ENCODE measurements around the gene SLC24A3.

Gene SLC24A3

GRCh38 chr20:19723813-19724430 is 511.5 kb downstream of the SLC24A3 start:
- no peak for ATAC-seq
- TF ChIP-seq TOX (CRISPR knock-in tag; IDR thresholded peaks at IDR 0.05; ENCODE audit: borderline replicate concordance) (no peak), PPARA (CRISPR knock-in tag; IDR thresholded peaks at IDR 0.05; ENCODE audit: borderline replicate concordance) (no peak), SNAI2 (CRISPR knock-in tag; IDR thresholded peaks at IDR 0.05) (no peak), CSRNP3 (CRISPR knock-in tag; IDR thresholded peaks at IDR 0.05) (no peak), BACH2 (CRISPR knock-in tag; IDR thresholded peaks at IDR 0.05; ENCODE audit: borderline replicate concordance) (no peak)

DNA sequence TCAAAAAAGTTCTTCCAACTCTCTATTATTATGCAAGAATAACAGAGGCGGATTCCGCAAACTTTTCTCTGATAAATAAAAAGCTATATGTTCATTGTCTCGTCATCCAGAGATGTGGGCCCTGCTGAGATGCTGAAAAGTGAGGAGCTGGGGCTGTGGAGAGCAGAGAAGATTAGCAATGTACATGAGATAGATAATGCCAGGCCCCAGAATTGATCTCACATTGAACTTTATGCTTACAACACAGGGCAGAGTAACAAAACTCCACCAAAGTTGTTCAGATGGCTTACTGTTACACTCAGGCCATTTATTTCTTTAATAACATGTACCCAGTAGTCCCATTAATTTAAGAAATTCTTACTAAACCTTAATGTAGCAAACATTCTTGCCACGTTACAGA is 512.9 kb downstream of the SLC24A3 start:
- no peak for ATAC-seq
- TF ChIP-seq, protein P1, sequence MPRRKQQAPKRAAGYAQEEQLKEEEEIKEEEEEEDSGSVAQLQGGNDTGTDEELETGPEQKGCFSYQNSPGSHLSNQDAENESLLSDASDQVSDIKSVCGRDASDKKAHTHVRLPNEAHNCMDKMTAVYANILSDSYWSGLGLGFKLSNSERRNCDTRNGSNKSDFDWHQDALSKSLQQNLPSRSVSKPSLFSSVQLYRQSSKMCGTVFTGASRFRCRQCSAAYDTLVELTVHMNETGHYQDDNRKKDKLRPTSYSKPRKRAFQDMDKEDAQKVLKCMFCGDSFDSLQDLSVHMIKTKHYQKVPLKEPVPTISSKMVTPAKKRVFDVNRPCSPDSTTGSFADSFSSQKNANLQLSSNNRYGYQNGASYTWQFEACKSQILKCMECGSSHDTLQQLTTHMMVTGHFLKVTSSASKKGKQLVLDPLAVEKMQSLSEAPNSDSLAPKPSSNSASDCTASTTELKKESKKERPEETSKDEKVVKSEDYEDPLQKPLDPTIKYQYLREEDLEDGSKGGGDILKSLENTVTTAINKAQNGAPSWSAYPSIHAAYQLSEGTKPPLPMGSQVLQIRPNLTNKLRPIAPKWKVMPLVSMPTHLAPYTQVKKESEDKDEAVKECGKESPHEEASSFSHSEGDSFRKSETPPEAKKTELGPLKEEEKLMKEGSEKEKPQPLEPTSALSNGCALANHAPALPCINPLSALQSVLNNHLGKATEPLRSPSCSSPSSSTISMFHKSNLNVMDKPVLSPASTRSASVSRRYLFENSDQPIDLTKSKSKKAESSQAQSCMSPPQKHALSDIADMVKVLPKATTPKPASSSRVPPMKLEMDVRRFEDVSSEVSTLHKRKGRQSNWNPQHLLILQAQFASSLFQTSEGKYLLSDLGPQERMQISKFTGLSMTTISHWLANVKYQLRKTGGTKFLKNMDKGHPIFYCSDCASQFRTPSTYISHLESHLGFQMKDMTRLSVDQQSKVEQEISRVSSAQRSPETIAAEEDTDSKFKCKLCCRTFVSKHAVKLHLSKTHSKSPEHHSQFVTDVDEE (CRISPR knock-in tag; IDR thresholded peaks at IDR 0.05): no peak
- TF ChIP-seq, protein P2, sequence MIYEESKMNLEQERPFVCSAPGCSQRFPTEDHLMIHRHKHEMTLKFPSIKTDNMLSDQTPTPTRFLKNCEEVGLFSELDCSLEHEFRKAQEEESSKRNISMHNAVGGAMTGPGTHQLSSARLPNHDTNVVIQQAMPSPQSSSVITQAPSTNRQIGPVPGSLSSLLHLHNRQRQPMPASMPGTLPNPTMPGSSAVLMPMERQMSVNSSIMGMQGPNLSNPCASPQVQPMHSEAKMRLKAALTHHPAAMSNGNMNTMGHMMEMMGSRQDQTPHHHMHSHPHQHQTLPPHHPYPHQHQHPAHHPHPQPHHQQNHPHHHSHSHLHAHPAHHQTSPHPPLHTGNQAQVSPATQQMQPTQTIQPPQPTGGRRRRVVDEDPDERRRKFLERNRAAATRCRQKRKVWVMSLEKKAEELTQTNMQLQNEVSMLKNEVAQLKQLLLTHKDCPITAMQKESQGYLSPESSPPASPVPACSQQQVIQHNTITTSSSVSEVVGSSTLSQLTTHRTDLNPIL (CRISPR knock-in tag; IDR thresholded peaks at IDR 0.05; ENCODE audit: low read depth): no peak
- no peak for TF ChIP-seq SNAI2 (CRISPR knock-in tag; IDR thresholded peaks at IDR 0.05)
- TF ChIP-seq ZNF8 (CRISPR knock-in tag; IDR thresholded peaks at IDR 0.05): no peak
- TF ChIP-seq TOX (CRISPR knock-in tag; IDR thresholded peaks at IDR 0.05; ENCODE audit: borderline replicate concordance): no peak
- no peak for TF ChIP-seq BACH2 (CRISPR knock-in tag; IDR thresholded peaks at IDR 0.05; ENCODE audit: borderline replicate concordance)
- TF ChIP-seq OSR1 (CRISPR knock-in tag; IDR thresholded peaks at IDR 0.05): no peak
- no peak for TF ChIP-seq ZFP3 (CRISPR knock-in tag; IDR thresholded peaks at IDR 0.05)
- TF ChIP-seq RARB (CRISPR knock-in tag; IDR thresholded peaks at IDR 0.05): no peak
- no peak for TF ChIP-seq CSRNP3 (CRISPR knock-in tag; IDR thresholded peaks at IDR 0.05)
- TF ChIP-seq ISL1 (CRISPR knock-in tag; IDR thresholded peaks at IDR 0.05): no peak
- no peak for TF ChIP-seq PPARA (CRISPR knock-in tag; IDR thresholded peaks at IDR 0.05; ENCODE audit: borderline replicate concordance)
- no peak for TF ChIP-seq CSDC2 (CRISPR knock-in tag; IDR thresholded peaks at IDR 0.05)
- TF ChIP-seq ZC3H10 (CRISPR knock-in tag; IDR thresholded peaks at IDR 0.05): no peak
- no peak for TF ChIP-seq ARNTL (CRISPR knock-in tag; IDR thresholded peaks at IDR 0.05; ENCODE audit: borderline replicate concordance, low read depth)
- TF ChIP-seq ZFP30 (CRISPR knock-in tag; IDR thresholded peaks at IDR 0.05): no peak
- TF ChIP-seq ZNF70 (CRISPR knock-in tag; IDR thresholded peaks at IDR 0.05): no peak

DNA sequence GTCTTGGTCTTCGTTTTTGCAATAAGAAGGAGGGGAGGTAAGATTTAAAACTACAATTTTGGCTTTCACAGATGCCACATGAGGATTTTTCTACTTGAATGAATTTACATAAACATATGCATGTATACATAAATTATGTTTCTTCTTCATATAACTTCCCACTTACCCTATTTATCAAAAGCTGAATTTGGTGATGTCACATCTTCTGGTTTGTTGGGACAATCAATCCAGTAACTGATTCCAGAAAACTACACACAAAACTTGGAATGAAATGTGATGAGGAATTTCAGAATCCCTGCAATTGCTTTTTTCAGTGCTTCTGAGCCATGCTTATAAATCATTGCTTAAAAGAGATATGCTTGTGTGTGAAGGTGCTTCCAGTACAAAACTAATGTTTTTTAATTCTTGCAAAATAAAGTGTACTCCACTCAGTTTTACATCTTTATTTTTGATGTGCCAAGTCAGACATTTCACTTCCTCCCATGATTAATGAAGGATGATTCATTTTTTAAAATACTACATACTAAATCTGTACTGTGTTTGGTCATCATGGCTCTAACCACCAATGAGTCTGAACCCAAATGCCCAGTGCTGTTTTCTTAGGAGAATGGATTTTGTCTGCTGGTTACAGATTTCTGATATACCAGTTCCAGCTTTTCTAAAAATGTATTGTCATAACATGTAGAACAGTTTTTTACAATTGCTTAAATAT is 513.5 kb downstream of the SLC24A3 start:
- ATAC-seq: peak; percentile 53; the same call in 1 of the 3 replicates
- TF ChIP-seq SNAI2 (CRISPR knock-in tag; IDR thresholded peaks at IDR 0.05): no peak
- TF ChIP-seq, protein P3, sequence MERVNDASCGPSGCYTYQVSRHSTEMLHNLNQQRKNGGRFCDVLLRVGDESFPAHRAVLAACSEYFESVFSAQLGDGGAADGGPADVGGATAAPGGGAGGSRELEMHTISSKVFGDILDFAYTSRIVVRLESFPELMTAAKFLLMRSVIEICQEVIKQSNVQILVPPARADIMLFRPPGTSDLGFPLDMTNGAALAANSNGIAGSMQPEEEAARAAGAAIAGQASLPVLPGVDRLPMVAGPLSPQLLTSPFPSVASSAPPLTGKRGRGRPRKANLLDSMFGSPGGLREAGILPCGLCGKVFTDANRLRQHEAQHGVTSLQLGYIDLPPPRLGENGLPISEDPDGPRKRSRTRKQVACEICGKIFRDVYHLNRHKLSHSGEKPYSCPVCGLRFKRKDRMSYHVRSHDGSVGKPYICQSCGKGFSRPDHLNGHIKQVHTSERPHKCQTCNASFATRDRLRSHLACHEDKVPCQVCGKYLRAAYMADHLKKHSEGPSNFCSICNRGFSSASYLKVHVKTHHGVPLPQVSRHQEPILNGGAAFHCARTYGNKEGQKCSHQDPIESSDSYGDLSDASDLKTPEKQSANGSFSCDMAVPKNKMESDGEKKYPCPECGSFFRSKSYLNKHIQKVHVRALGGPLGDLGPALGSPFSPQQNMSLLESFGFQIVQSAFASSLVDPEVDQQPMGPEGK (CRISPR knock-in tag; IDR thresholded peaks at IDR 0.05; ENCODE audit: borderline replicate concordance): no peak
- TF ChIP-seq ZNF70 (CRISPR knock-in tag; IDR thresholded peaks at IDR 0.05): no peak
- no peak for TF ChIP-seq PPARA (CRISPR knock-in tag; IDR thresholded peaks at IDR 0.05; ENCODE audit: borderline replicate concordance)
- TF ChIP-seq, protein P1 (CRISPR knock-in tag; IDR thresholded peaks at IDR 0.05): no peak
- no peak for TF ChIP-seq POU6F1 (CRISPR knock-in tag; IDR thresholded peaks at IDR 0.05; ENCODE audit: borderline replicate concordance, low read depth)
- no peak for TF ChIP-seq ARNTL (CRISPR knock-in tag; IDR thresholded peaks at IDR 0.05; ENCODE audit: borderline replicate concordance, low read depth)
- TF ChIP-seq ZC3H10 (CRISPR knock-in tag; IDR thresholded peaks at IDR 0.05): no peak
- no peak for TF ChIP-seq ZFP3 (CRISPR knock-in tag; IDR thresholded peaks at IDR 0.05)
- TF ChIP-seq TCF4 (CRISPR knock-in tag; IDR thresholded peaks at IDR 0.05; ENCODE audit: borderline replicate concordance): no peak
